ENCODE data around the gene FRY.

GRCh38 chr13:32233062-32233461 is 201.5 kb downstream of the FRY start:
- no peak for TF ChIP-seq CTCF (IDR thresholded peaks at IDR 0.05)
- no peak for TF ChIP-seq POLR2A (IDR thresholded peaks at IDR 0.05)
- no peak for TF ChIP-seq POLR2AphosphoS5 (IDR thresholded peaks at IDR 0.05)
